PC-9 (cell line): ENCODE measurements around the gene GJA10. TPM values are rescaled to one million over a fixed set of nuclear protein-coding genes. Genes with fewer than 3 reads are reported as not detected.
"Not testable (repeated sequence)": the region's sequence is repeated elsewhere in the genome, so short reads cannot be mapped to it uniquely, and the experiment has no call there.

Experiments
- BruUV-seq: library from RNA; stranded (reverse); fragments of 400-500 nt; replicated peaks from 2 replicates; lab custom pipeline; 2021; lab: Mats Ljungman, UMichigan
- CTCF ChIA-PET: fragments of 300-600 bp; sonication (Branson Sonifier 250); formaldehyde crosslinking; loops from one replicate; lab custom pipeline; 2022; ENCODE audit warnings: antibody characterized with exemption; lab: Charles Lee
- POLR2A ChIA-PET: fragments of 300-600 bp; sonication (Branson Sonifier 250); formaldehyde crosslinking; loops from one replicate; lab custom pipeline; 2022; ENCODE audit warnings: antibody characterized with exemption; ENCODE audit not compliant: unreplicated experiment; lab: Charles Lee
- DNase-seq, 2 experiments: peaks; one replicate each; pipeline versions ENCODE4 v3.0.0 to v3.0.0-alpha.2; 2015 to 2022; ENCODE audit warnings: mixed read lengths in 1 of 2
- H2AFZ ChIP-seq: fragments of 200-600 bp; sonication (generic); 2 replicates; pipeline ENCODE4 v1.8.1; 2017; ENCODE audit warnings: antibody characterized with exemption
- H3F3A ChIP-seq: fragments of 200-600 bp; sonication (generic); 2 replicates; pipeline ENCODE4 v1.8.1; 2017; ENCODE audit warnings: antibody characterized with exemption, mild to moderate bottlenecking, low read depth; ENCODE audit not compliant: insufficient read depth
- H3K27ac ChIP-seq: fragments of 200-600 bp; sonication (generic); 2 replicates; pipeline ENCODE4 v1.6.1; 2016; ENCODE audit warnings: mixed run types
- H3K27me3 ChIP-seq: fragments of 200-600 bp; sonication (generic); 2 replicates; pipeline ENCODE4 v1.6.1; 2016; ENCODE audit warnings: low read depth, mixed run types; ENCODE audit not compliant: insufficient read depth
- H3K36me3 ChIP-seq: fragments of 200-600 bp; sonication (generic); 2 replicates; pipeline ENCODE4 v1.6.1; 2016; ENCODE audit warnings: low read depth, mixed run types
- H3K4me1 ChIP-seq: fragments of 200-600 bp; sonication (generic); replicated peaks from 2 replicates; pipeline ENCODE4 v1.6.1; 2016; ENCODE audit warnings: mixed run types; ENCODE audit not compliant: insufficient read depth
- H3K4me2 ChIP-seq: fragments of 200-600 bp; sonication (generic); 2 replicates; pipeline ENCODE4 v1.6.1; 2017; ENCODE audit warnings: mixed run types
- H3K4me3 ChIP-seq: fragments of 200-600 bp; sonication (generic); 2 replicates; pipeline ENCODE4 v1.6.1; 2016; ENCODE audit warnings: mixed run types
- H3K79me2 ChIP-seq: fragments of 200-600 bp; sonication (generic); 2 replicates; pipeline ENCODE4 v1.6.1; 2017; ENCODE audit warnings: low read depth, mixed run types
- H3K9me2 ChIP-seq: fragments of 200-600 bp; sonication (generic); 2 replicates; pipeline ENCODE4 v1.8.1; 2017; ENCODE audit warnings: mild to moderate bottlenecking; ENCODE audit not compliant: insufficient read depth
- H3K9me3 ChIP-seq: fragments of 200-600 bp; sonication (generic); 2 replicates; pipeline ENCODE4 v1.8.1; 2016; ENCODE audit warnings: low read depth; ENCODE audit not compliant: insufficient read depth
- H4K20me1 ChIP-seq: fragments of 200-600 bp; sonication (generic); 2 replicates; pipeline ENCODE4 v1.8.1; 2017; ENCODE audit not compliant: insufficient read depth
- EZH2 ChIP-seq: fragments of 200-600 bp; sonication (generic); IDR thresholded peaks from 2 replicates; pipeline ENCODE4 v1.8.0; 2017; ENCODE audit warnings: antibody characterized with exemption, low read depth
- intact Hi-C: fragments of 100-400 bp; cut with micrococcal nuclease; formaldehyde crosslinking; loops from one replicate; pipeline ENCODE4 v1.10.0; 2022; ENCODE audit not compliant: unreplicated experiment
- total RNA-seq: library from RNA; stranded (reverse); gene quantifications from 2 replicates; pipeline ENCODE4 v1.2.3, GENCODE V29; 2021
- TF ChIP-seq, protein P1 (sequence below): fragments of 200-600 bp; sonication (generic); conservative IDR thresholded peaks from 2 replicates; pipeline ENCODE4 v1.6.1; 2017; ENCODE audit warnings: mixed run types, antibody characterized with exemption, mild to moderate bottlenecking, moderate library complexity

GJA10 gene
- total RNA-seq, 1 experiment from 2014 or later = not detected

DNA sequence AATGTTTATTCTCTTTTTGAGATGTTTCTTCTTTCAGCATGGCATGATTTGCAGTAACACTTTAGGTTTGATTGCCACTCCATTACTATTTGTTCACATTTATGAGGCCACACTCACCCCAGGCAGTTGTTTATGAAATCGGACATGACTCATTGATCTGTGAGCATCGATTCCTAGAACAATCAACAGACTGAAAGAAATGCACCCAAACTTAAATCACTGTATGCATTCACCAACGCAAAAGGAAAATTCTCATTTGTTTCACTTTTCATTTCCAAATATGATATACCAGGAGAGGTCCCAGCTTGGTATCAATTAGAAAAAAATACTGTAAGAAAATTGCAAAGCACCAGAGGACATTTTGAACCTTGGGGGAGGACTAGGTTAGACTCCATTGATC is 5.4 kb upstream of the GJA10 start:
- Histone ChIP-seq H4K20me1 (no peaks in the 10 kb centered on the region), H3K36me3 (no peaks in the 10 kb centered on the region), H3K4me3 (no peak overlapping the region), H3F3A (no peaks in the 10 kb centered on the region), H3K79me2 (no peaks in the 10 kb centered on the region), H3K4me1 (0 out of 2 replicates have a peak, but pooled peaks cover 3% of the 10 kb centered on the region), H3K4me2 (peak overlapping the region; percentile 32; the same call in 1 of the 2 replicates), H3K27ac (no peak overlapping the region), H3K9me2 (no peaks in the 10 kb centered on the region), H2AFZ (no peak overlapping the region), H3K27me3 (no peaks in the 10 kb centered on the region), H3K9me3 (no peaks in the 10 kb centered on the region)
- ChIA-PET CTCF (no interaction called here), POLR2A (no interaction called here)
- TF ChIP-seq, protein P1, sequence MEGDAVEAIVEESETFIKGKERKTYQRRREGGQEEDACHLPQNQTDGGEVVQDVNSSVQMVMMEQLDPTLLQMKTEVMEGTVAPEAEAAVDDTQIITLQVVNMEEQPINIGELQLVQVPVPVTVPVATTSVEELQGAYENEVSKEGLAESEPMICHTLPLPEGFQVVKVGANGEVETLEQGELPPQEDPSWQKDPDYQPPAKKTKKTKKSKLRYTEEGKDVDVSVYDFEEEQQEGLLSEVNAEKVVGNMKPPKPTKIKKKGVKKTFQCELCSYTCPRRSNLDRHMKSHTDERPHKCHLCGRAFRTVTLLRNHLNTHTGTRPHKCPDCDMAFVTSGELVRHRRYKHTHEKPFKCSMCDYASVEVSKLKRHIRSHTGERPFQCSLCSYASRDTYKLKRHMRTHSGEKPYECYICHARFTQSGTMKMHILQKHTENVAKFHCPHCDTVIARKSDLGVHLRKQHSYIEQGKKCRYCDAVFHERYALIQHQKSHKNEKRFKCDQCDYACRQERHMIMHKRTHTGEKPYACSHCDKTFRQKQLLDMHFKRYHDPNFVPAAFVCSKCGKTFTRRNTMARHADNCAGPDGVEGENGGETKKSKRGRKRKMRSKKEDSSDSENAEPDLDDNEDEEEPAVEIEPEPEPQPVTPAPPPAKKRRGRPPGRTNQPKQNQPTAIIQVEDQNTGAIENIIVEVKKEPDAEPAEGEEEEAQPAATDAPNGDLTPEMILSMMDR = no peak
- TF ChIP-seq EZH2 = no peak
- intact Hi-C loops = no loop called here
- no TSS peak for BruUV-seq
- DNase-seq = no peak

DNA sequence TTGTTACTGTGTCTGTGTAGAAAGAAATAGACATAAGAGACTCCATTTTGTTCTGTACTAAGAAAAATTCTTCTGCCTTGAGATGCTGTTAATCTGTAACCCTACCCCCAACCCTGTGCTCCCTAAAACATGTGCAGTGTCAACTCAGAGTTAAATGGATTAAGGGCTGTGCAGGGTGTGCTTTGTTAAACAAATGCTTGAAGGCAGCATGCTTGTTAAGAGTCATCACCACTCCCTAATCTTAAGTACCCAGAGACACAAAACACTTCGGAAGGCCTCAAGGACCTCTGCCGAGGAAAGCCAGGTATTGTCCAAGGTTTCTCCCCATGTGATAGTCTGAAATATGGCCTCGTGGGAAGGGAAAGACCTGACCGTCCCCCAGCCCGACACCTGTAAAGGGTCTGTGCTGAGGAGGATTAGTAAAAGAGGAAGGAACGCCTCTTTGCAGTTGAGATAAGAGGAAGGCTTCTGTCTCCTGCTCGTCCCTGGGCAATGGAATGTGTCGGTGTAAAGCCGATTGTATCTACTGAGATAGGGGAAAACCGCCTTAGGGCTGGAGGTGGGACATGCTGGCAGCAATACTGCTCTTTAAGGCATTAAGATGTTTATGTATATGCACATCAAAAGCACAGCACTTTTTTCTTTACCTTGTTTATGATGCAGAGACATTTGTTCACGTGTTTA is 3.3 kb upstream of the GJA10 start:
- H3F3A ChIP-seq, H4K20me1 ChIP-seq, POLR2A ChIA-PET, H3K27me3 ChIP-seq, H3K79me2 ChIP-seq, H3K4me3 ChIP-seq, intact Hi-C loops, DNase-seq, H3K9me2 ChIP-seq, H3K27ac ChIP-seq, H2AFZ ChIP-seq, H3K36me3 ChIP-seq, BruUV-seq, H3K4me2 ChIP-seq, H3K4me1 ChIP-seq, H3K9me3 ChIP-seq: not testable (repeated sequence)
- CTCF ChIA-PET = interaction anchor here (0.6 kb wide), 1 partner anchor 98 kb away, joined by 4 read pairs; no protein-coding TSS in a partner anchor

DNA sequence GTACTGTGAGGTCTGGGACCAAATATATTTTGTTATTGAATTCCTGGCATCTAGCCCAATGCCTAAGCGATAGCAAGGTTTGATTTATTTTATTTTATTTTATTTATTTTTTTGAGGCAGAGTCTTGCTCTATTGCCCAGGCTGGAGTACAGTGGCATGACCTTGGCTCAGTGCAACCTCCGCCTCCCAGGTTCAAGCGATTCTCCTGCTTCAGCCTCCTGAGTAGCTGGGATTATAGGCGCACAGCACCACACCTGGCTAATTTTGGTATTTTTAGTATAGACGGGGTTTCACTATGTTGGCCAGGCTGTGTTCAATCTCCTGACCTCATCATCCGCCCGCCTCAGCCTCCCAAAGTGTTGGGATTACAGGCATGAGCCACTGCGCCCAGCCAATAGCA is 1.7 kb upstream of the GJA10 start:
- POLR2A ChIA-PET, H3K36me3 ChIP-seq, H3K4me3 ChIP-seq, H3K4me1 ChIP-seq, BruUV-seq, H3K4me2 ChIP-seq, H3F3A ChIP-seq, H2AFZ ChIP-seq, H3K9me2 ChIP-seq, DNase-seq, H3K27me3 ChIP-seq, H3K27ac ChIP-seq, intact Hi-C loops, H4K20me1 ChIP-seq, H3K79me2 ChIP-seq, H3K9me3 ChIP-seq, CTCF ChIA-PET: not testable (repeated sequence)

DNA sequence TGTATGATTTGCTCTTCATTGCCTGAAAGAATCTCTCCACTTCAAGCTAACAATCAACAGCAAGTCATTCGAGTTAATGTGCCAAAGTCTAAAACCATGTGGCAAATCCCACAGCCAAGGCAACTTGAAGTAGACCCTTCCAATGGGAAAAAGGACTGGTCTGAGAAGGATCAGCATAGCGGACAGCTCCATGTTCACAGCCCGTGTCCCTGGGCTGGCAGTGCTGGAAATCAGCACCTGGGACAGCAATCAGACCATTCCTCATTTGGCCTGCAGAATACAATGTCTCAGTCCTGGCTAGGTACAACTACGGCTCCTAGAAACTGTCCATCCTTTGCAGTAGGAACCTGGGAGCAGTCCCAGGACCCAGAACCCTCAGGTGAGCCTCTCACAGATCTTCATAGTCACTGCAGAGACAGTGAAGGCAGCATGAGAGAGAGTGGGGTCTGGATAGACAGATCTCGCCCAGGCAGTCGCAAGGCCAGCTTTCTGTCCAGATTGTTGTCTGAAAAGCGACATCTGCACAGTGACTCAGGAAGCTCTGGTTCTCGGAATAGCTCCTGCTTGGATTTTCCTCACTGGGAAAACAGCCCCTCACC is 1.1 kb downstream of the GJA10 start:
- Histone ChIP-seq H2AFZ (no peak overlapping the region), H3K27me3 (no peaks in the 10 kb centered on the region), H3K4me1 (no peaks in the 10 kb centered on the region), H4K20me1 (no peaks in the 10 kb centered on the region), H3F3A (no peaks in the 10 kb centered on the region), H3K36me3 (no peaks in the 10 kb centered on the region), H3K9me2 (no peaks in the 10 kb centered on the region), H3K9me3 (no peaks in the 10 kb centered on the region), H3K27ac (no peak overlapping the region), H3K4me3 (no peak overlapping the region), H3K79me2 (no peaks in the 10 kb centered on the region), H3K4me2 (no peak overlapping the region)
- intact Hi-C loops = no loop called here
- TF ChIP-seq, protein P1 = no peak
- no peak for TF ChIP-seq EZH2
- peak in 1 of 2 experiments; percentile 28 for DNase-seq
- ChIA-PET POLR2A (no interaction called here), CTCF (no interaction called here)
- no TSS peak for BruUV-seq

DNA sequence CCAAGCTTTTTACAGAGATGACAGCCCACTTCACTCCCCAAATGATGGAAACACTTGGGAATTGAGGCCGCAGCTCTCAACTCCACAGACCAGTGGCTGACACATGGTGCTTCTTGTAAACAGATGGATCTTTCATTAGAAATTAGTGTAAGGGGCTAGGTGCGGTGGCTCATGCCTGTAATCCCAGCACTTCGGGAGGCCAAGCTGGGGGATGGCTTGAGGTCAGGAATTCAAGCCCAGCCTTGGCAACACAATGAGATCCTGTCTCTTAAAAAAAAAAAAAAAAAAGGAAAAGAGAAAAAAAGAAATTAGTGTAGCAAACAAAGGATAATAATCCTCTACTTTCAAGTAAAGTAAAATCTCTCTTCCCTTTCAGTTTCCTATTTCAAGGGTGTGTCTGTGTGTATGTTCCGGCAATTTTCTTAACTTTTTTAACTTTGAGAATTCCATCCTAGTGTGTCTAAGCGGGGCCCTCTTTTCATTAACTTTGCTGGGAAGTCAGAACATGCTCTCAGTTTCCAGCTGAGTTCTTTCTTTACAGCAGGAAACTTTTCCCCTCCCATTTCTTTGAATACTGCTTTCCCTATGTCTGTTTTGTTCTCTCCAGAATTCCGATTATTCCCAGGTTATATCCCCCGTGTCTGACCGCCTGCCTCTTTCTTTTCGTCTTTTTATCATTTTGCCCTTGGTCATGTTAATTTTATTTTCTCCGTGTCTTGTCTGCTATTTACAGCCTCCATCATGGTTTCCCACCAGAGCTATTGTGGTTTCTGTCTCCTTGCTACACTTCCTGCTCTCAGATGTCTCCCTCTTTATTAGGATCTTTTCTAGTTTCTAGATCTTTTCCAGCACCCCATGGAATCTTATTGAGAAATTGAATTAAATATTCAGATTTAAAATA is 16.0 kb downstream of the GJA10 start:
- BruUV-seq, DNase-seq, H3K36me3 ChIP-seq, H4K20me1 ChIP-seq, H3K4me2 ChIP-seq, H3K4me1 ChIP-seq, H3K79me2 ChIP-seq, H3F3A ChIP-seq, H3K9me3 ChIP-seq, H3K9me2 ChIP-seq, H3K27me3 ChIP-seq, POLR2A ChIA-PET, H3K4me3 ChIP-seq, CTCF ChIA-PET, H3K27ac ChIP-seq, H2AFZ ChIP-seq, intact Hi-C loops: not testable (repeated sequence)
